HUES6 (cell line): ENCODE results near the gene CHI3L2.

Source experiments
- H3K27ac ChIP-seq: 2 replicates; pipeline ENCODE4 v1.7.0; 2013; ENCODE audit warnings: low read depth, mild to moderate bottlenecking, low read length, inconsistent platforms
- H3K27me3 ChIP-seq: 2 replicates; pipeline ENCODE4 v1.6.1; 2013; ENCODE audit warnings: low read length; ENCODE audit not compliant: control insufficient read depth, insufficient read depth
- H3K36me3 ChIP-seq: 2 replicates; pipeline ENCODE4 v1.6.1; 2013; ENCODE audit warnings: low read length; ENCODE audit not compliant: control insufficient read depth, insufficient read depth
- H3K4me1 ChIP-seq: 2 replicates; pipeline ENCODE4 v1.6.1; 2013; ENCODE audit warnings: low read length; ENCODE audit not compliant: control insufficient read depth, insufficient read depth
- H3K4me3 ChIP-seq: 2 replicates; pipeline ENCODE4 v1.5.1; 2013; ENCODE audit warnings: low read depth, low read length
- H3K9ac ChIP-seq: one replicate; pipeline ENCODE4 v1.6.1; 2013; ENCODE audit warnings: mild to moderate bottlenecking, low read length
- H3K9me3 ChIP-seq: 2 replicates; pipeline ENCODE4 v1.6.1; 2013; ENCODE audit warnings: low read depth, low read length; ENCODE audit not compliant: control insufficient read depth, insufficient read depth

The CHI3L2 gene

GRCh38 chr1:111227434-111227833, at the start of gene CHI3L2:
CHI3L2 (plus strand) TSS chr1:111227713; CDS start chr1:111227730, 17 bp downstream.
- Histone ChIP-seq H3K36me3 (no peaks in the 10 kb centered on the region), H3K4me3 (no peak within 1 kb of the TSS), H3K27me3 (peaks cover 7% of the 10 kb centered on the region; the same call in 1 of the 2 replicates), H3K9me3 (no peaks in the 10 kb centered on the region), H3K4me1 (peaks cover 10% of the 10 kb centered on the region; the same call in 1 of the 2 replicates), H3K9ac (no peak within 1 kb of the TSS), H3K27ac (no peak within 1 kb of the TSS)

DNA sequence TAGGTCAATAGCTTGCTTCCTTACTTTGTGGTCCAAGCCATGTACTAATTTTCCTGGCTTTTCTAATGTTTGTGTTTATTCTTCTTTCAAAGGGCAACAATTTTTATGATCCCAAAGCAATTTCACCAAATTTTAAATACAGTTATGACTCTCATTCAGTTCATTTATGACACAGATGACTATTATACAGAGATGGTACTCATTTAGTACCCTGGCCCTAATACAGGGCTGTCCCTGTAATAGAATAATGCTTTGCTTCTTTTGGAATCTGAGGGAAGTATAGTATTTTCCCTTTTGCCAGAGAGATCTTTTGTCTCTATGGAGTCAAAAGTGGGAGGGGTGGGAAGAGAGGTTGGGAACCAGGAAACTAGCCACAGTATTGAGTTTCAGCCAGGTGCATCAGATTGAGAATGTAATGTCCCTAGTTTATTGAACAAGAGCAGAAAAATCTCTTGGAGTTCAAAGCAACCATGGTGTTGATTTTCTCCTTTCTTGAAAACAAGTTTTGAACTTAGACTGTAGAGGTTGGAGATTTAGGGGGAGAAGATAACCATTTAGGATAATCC, 47.5 kb upstream of the CHI3L2 start:
- Histone ChIP-seq H3K36me3 (peaks cover 34% of the 10 kb centered on the region), H3K4me1 (no peaks in the 10 kb centered on the region), H3K9ac (no peak overlapping the region), H3K27ac (no peak overlapping the region), H3K9me3 (no peaks in the 10 kb centered on the region), H3K27me3 (no peaks in the 10 kb centered on the region), H3K4me3 (no peak overlapping the region)

DNA sequence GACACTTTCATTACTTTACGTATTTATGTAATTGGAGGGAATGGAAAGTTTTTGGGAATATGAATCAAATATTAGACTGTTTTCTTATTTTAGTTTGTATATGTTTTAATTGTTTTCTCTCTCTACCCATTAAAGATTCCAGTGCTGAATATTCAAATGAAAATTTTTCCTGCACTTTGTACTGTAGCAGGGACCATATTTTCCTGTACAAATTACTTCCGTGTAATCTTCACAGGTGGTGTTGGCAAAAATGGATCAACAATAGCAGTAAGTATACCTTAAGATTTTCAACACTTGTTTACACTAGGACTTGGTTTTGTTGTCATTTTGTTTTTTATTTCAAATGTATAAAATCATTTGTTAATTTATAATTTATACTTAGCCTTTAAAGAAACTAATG, 45.5 kb upstream of the CHI3L2 start:
- no peak overlapping the region for H3K27ac ChIP-seq
- no peaks in the 10 kb centered on the region for H3K27me3 ChIP-seq
- H3K4me3 ChIP-seq, result no peak overlapping the region
- H3K9me3 ChIP-seq, result no peaks in the 10 kb centered on the region
- peaks cover 47% of the 10 kb centered on the region for H3K36me3 ChIP-seq
- H3K9ac ChIP-seq, result no peak overlapping the region
- no peaks in the 10 kb centered on the region for H3K4me1 ChIP-seq

GRCh38 chr1:111183308-111184069, 44.0 kb upstream of the CHI3L2 start:
- Histone ChIP-seq H3K4me3 (no peak overlapping the region), H3K4me1 (no peaks in the 10 kb centered on the region), H3K9me3 (no peaks in the 10 kb centered on the region), H3K27ac (no peak overlapping the region), H3K27me3 (no peaks in the 10 kb centered on the region), H3K36me3 (peaks cover 57% of the 10 kb centered on the region), H3K9ac (no peak overlapping the region)

DNA sequence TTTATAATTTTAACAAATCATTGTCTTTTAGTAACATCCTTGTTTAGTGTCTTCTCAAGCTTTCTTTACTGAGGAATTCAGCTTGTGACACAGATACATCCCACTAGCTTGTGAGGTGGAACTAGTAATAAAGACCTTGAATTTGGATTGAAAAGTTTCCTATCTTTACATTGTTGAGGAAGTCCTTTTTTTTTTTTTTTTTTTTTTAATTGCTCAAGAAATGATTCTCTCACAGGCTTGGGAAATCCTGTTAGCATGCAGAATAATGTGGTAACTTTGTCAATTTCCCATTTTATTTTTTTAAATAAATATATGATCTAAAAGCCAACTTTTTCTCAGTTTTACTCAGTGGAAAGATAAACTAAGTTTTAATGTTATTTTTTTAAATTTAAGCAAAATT, 42.9 kb upstream of the CHI3L2 start:
- H3K27me3 ChIP-seq, result no peaks in the 10 kb centered on the region
- H3K4me1 ChIP-seq, result no peaks in the 10 kb centered on the region
- H3K9me3 ChIP-seq, result no peaks in the 10 kb centered on the region
- peaks cover 61% of the 10 kb centered on the region for H3K36me3 ChIP-seq
- no peak overlapping the region for H3K9ac ChIP-seq
- H3K4me3 ChIP-seq, result no peak overlapping the region
- H3K27ac ChIP-seq, result no peak overlapping the region

DNA sequence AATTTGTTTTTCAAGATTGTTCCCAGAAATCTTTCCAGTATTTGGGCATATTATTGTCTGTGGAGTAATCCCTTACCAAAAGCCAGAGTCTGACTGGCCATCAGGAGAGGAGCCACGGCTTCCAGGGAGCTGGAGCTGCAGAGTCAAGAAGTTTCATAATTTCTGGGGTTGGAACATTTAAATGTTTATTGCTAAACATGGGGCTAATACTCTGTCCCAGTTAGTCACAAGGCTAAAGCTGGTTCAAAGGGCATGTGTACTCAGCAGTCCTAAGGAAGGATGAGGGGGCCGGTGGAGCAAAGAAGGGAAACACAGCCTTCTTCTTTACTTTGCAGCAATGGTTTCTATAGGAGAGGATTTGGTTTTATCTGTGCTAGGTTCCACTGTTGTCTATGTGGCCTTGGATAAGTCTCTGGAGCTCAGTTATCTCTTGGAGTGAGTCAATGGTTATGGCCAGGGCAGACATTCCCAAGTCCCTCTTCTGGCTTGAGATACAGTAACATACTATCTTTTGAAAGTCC, 36.5 kb upstream of the CHI3L2 start:
- Histone ChIP-seq H3K36me3 (peaks cover 24% of the 10 kb centered on the region), H3K4me3 (no peak overlapping the region), H3K9ac (no peak overlapping the region), H3K9me3 (no peaks in the 10 kb centered on the region), H3K4me1 (peaks cover 10% of the 10 kb centered on the region; the same call in 1 of the 2 replicates), H3K27ac (no peak overlapping the region), H3K27me3 (no peaks in the 10 kb centered on the region)

DNA sequence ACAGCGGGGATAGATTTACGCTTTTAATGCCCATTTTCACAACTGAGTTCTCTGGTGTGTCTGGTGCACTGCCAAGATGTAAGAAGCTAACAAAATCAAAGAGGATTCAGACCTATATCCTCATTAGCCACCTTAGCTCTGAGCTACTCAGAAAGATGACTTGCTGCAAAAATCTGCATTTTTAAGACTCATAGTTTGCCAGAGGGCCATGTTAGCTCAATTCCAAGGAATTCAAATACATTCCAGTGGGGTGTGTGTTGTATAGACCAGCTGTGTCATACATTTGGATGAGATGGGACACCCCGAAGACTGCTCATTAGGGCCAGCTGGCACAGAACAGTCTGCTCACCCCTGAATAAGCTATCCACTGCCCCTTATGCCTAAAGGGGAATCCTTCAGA, 36.0 kb upstream of the CHI3L2 start:
- Histone ChIP-seq H3K4me3 (no peak overlapping the region), H3K9me3 (no peaks in the 10 kb centered on the region), H3K9ac (no peak overlapping the region), H3K4me1 (peaks cover 10% of the 10 kb centered on the region; the same call in 1 of the 2 replicates), H3K36me3 (peaks cover 19% of the 10 kb centered on the region), H3K27me3 (no peaks in the 10 kb centered on the region), H3K27ac (no peak overlapping the region)

GRCh38 chr1:111192074-111192473, 35.4 kb upstream of the CHI3L2 start:
- H3K27me3 ChIP-seq, result no peaks in the 10 kb centered on the region
- H3K4me1 ChIP-seq, result peaks cover 10% of the 10 kb centered on the region; the same call in 1 of the 2 replicates
- H3K9me3 ChIP-seq, result no peaks in the 10 kb centered on the region
- H3K4me3 ChIP-seq, result no peak overlapping the region
- no peak overlapping the region for H3K27ac ChIP-seq
- no peak overlapping the region for H3K9ac ChIP-seq
- peaks cover 13% of the 10 kb centered on the region for H3K36me3 ChIP-seq

DNA sequence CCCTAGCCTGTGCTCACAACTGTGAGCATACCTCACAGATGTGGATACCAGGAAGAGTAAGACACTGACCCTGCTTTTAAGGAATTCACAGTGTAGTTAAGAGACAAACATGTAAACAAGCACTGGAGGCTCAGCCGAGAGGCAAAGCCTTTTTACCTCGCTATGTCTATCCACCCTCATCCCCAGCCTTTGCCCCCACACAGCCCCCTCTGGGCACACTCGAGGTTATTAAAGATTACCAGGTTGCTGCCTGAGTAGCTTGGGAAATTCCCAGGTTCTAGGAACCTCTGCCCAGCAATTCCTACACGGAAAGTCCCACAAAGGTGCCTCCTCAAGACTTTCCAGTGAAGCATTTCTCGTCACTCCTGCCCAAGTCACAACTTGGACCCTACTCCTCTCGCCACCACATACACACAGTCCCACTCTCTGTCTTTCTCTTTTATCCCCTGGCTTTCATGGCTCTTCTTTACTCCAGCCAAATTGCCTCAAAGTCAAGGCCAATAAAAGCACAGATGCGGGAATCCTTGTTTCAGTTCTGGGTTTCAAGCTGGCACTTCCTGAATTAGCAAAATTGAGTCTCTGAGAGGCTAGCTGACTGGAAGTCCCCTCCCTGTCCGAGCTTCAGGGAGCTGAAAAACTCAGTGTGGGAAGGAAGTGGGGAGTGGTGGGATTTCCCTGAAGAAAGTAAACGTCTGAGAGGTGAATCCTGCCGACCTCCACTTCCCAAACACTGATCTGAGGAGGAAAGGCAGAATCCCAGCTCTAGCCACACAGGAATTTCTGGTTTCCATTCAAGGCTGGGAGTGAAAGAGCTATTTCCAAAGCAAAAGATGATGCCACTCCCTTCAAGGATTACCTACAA, 34.6 kb upstream of the CHI3L2 start:
- H3K4me1 ChIP-seq, result peaks cover 10% of the 10 kb centered on the region; the same call in 1 of the 2 replicates
- no peaks in the 10 kb centered on the region for H3K27me3 ChIP-seq
- no peak overlapping the region for H3K4me3 ChIP-seq
- H3K36me3 ChIP-seq, result 0 out of 2 replicates have a peak, but pooled peaks cover 6% of the 10 kb centered on the region
- no peaks in the 10 kb centered on the region for H3K9me3 ChIP-seq
- no peak overlapping the region for H3K27ac ChIP-seq
- no peak overlapping the region for H3K9ac ChIP-seq

- Histone ChIP-seq H3K36me3 (no peaks in the 10 kb centered on the region), H3K27me3 (no peaks in the 10 kb centered on the region), H3K27ac (no peak overlapping the region), H3K9me3 (no peaks in the 10 kb centered on the region), H3K4me3 (no peak overlapping the region), H3K9ac (no peak overlapping the region), H3K4me1 (peaks cover 10% of the 10 kb centered on the region; the same call in 1 of the 2 replicates)
Measured at GRCh38 chr1:111193712-111194480, 33.6 kb upstream of the CHI3L2 start.
